CD4-positive, alpha-beta T cell treated with Interleukin-15 for 1 hour (primary cell): Measurements from ENCODE around the gene LRRC2.
"Not testable (repeated sequence)": the region's sequence is repeated elsewhere in the genome, so short reads cannot be mapped to it uniquely, and the experiment has no call there.

ENCODE experiments used
- DNase-seq: peaks from one replicate; pipeline ENCODE4 v3.0.0-alpha.2; 2020

Gene LRRC2

DNA sequence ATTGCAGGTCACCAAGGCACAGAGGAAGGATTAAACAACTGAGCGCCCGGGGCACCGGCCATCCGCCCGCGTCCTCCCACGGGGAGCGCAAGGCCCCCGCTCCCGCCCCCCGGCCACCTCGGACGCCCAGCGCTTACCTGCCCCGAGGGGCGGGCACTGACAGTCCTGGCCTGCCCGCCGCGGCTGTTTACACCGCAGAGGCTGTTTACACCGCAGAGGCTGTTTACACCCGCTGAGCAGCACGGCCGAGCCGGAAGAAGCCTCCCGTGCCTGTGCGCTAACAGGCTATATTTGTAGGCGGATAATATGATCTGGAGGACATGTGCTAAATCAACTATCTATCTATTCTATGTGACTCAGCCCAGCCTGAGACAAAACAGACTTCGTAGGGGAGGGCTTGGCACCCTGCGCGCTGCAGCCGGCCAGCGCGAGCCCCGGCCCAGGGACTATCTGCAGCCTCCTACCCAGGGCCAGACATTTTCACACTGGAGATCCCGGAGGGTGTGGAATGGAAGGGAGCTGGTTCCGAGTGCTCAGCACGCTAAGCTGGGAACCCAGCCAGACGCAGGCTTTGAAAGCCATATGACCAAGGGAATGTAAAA, at the start of gene LRRC2:
Gene LRRC2 (minus strand): TSS at position 263 of the 602 bp plus-strand sequence. CDS start 14,711 bp downstream, outside the sequence.
- DNase-seq, result no peak

DNA sequence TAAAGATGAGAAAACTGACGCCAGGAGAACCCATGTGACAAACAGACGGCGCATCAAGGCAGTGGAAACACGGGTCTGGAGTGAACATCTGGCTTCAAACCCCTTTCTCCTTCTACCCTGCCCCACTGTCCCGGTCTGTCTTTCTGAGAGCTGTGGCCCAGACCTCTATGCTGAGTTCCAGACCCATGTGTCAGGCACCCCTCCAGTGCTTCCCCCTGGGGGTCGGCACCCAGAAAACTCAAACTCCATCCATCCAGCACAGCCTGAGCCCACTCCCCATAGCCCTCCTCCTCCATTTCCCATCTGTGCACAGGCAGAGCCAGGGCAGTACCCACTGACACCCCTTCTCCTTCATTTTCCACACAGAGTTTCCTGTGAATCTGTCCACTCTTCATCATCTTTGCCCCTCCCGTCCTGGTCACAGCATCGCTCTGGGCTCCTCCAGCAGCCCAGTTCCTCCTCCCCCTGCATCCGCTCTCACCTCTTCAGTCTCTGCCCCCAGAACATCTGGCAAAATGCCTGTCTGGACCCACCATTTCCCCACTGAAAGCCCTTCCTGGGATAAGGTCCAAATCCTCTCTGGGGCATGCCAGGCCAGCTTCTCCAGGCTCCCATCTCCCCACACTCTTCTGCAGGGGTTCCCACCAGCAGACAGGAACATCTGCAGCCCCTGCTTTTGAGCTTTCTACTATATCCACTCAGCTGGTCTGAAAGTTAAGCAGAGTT, 49.1 kb upstream of the LRRC2 start:
- no peak for DNase-seq

DNA sequence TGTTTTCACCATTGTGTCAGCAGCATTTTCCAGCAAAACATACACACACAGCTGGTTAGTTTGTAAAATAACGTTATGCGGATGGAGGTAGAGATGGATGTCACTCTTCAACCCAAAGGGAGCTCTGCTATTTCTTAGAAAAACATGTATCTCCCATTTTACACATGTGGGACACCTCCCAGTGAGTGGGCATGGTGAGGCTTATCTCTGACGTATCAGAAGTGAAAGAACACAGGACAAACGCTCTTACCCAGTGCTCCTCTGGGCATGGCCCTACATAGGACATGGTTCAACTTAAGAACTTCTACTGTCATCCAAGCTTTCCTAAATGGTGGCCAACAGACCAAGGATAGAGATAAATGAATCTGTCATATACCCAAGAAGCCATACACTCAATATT, 48.3 kb upstream of the LRRC2 start:
- DNase-seq, result no peak

DNA sequence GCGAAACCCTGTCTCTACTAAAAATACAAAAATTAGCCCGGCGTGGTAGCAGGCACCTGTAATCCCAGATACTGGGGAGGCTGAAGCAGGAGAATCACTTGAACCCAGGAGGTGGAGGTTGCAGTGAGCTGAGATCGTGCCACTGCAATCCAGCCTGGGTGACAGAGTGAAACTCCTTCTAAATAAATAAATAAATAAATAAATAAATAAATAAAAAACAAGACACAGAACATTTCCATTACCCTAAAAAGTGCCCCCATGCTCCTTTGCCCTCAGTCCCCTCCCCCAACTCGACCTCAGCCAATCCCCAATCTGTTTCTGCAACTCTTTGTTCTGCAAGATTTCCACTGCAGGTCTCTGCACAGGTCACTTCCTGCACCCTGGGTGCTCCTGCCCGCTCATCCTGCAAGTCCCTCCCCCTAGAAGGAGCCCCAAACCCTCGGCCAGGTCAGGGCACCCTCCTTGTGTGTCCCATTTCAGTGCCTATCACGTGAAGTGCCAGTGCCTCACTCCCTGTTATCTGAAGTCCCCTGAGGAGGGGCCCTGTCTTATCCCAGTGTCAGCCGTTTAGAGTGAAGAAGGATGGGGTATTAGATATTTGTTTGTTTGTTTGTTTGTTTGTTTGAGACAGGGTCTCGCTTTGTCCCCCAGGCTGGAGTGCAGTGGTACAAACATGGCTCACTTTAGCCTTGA, 47.4 kb upstream of the LRRC2 start:
- DNase-seq, result no peak

- DNase-seq, result no peak
These were observed 46.2 kb upstream of the LRRC2 start, which contains the start of gene FAM240A for GRCh38 chr3:46612324-46612723. Gene FAM240A (plus strand): TSS chr3:46612525. CDS start chr3:46612684, 159 bp downstream.

GRCh38 chr3:46609944-46610722, 44.0 kb upstream of the LRRC2 start:
- DNase-seq, result no peak

GRCh38 chr3:46609212-46609721, 43.2 kb upstream of the LRRC2 start:
- DNase-seq, result no peak

DNA sequence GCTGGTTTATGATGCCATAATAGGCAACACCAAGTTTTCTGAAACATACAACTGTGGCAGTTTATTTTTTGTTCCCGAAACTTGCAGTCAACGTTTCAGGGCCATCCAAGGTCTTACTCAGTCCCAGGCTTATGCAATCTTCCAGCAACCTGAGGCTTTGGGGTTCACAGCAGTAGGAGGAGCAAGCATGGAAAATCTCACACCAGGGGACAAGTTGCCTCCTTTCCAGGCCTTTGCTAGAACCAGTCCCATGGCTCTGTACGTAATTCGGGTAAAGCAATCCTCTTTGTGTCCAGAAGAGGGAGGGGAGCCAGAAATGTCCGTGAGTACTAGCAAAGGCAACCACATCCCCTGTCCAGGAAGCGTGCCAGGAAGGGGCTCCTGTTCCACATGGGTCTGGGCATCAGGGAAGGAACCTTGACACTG, 41.5 kb upstream of the LRRC2 start:
- no peak for DNase-seq

GRCh38 chr3:46604127-46604526, 38.0 kb upstream of the LRRC2 start:
- no peak for DNase-seq

DNA sequence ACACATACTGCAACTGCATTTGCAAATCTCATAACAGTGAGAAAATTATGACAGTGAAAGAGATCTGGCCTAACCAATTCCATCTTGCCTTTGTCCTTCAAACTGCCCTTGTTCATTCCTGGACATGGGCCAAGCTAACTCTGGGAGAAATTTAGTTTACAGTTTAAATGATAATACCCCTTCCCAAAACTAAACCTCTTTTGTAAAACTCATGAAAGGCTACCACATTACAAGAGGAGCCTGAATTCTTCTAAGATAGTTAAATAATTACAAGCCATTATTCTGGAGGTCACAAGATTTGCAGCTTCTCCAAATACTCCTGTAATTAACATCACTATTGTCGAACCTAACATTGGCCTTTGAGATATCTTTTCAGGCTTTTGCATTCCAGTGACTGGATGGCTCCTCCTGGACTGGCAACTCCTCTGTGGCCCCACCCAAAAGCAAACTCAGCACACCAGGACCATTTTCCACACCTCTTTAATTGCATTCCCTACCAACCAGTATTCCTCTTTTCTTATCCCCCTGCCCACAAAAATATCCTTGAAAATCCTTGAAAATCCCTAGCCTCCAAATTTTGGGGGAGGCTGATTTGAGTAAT, 37.4 kb upstream of the LRRC2 start:
- DNase-seq, result no peak

- no peak for DNase-seq
These were observed 33.5 kb upstream of the LRRC2 start for GRCh38 chr3:46599590-46599989.

DNA sequence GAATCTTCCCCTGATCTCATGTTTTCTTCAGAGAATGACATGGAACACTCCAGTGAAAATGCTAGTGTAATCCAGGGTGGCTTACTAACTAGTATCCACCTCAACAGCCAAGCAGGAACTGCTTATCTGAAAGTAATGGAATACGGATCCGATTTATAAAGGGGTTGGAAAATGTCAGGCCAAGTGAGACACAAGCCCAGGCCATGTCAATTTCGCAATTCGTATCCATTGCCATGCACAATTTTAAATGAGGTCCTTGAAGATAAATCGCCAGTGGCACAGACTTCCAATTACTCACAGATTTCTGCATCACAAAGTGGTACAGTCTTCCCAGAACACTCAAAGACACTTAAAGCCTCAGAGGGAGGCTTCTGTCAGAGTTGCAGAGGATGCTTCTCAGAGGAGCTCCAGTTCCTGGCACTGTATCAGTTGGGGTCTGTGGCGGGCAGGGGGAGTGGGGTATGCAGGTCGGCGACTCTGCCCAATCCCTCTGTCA, 29.8 kb upstream of the LRRC2 start:
- DNase-seq, result no peak

- DNase-seq, result no peak
These were observed 28.6 kb upstream of the LRRC2 start for GRCh38 chr3:46594723-46595122.

DNA sequence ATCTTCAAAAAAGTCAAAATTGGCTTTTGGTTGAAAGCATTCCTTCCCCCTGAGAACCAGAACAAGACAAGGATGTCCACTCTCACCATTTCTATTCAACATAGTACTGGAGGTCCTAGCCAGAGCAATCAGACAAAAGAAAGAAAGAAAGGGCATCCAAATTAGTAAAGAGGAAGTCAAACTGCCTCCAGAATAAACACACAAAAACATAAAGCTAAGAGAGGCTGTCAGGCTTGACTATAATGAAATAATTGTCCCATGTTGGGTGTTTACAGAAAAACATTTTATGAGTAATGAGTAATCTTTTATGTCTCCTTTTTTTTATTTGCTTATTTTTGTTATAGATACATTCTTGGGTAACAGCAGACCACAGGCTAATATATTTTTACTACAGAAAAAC, 27.9 kb upstream of the LRRC2 start:
- DNase-seq, result no peak

DNA sequence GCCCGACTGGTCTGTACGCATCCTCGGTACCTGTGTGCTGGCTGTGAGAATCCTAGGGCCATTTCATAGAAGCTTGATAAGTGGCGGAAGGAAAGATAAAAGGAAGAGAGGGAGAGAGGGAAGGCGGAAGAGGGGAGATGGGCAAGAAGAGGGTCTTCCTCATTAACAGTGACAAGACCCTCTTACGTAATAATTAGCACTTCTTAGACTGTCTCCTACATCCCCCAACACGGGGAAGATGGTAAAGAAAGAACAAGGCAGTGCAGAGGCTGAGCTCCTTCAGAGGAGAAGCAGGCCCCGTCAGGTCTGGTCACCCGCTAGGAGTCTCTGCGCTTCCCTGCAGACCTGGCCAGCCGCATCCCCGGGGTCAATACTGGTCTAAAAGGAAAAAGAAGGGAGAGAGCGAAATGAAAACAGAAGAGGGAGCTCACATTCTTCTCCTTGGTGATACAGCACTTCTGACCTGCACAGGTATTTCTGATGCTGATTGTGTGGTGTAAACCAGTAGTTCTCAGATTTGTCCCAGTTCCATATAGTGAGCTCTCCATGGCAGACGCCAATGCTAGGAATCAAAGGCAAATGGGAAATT, 27.3 kb upstream of the LRRC2 start:
- DNase-seq, result no peak

DNA sequence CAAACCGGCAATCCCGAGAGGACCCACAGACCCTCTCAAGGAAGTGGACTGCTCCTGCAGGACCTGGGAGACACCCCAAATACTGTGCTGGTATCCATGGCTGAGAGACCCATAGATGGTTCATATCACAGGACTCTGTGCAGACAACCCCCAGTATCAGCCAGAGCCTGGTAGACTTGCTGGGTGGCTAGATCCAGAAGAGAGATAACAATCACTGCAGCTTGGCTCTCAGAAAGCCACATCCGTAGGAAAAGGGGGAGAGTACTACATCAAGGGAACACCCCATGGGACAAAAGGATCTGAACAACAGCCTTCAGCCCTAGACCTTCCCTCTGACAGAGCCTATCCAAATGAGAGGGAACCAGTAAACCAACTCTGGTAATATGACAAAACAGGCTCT, 21.2 kb upstream of the LRRC2 start:
- not testable (repeated sequence) for DNase-seq

DNA sequence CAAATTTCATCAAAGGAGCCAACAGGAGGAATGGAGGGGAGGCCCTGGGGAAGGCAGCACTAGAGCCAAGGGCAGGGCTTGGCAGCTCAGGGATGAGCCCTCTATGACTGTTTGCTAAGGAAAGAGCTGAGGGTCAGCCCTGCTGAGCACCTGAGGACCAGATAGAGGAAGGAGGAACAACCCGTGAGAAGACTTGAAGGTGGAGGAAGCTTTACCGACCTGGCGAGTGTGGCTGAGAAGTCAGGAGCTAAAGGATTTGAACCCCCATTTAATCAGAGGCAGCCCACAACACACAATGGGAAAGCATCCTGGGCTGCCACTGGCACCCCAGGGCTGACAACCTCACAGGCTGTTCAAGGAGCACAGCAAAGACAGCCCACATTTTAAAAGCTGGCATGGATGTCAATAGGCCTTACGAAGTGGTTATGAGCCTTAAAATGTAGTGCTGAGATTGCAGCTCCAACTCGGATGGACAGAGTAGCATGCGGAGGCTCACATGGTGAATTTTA, 20.7 kb upstream of the LRRC2 start:
- no peak for DNase-seq

DNA sequence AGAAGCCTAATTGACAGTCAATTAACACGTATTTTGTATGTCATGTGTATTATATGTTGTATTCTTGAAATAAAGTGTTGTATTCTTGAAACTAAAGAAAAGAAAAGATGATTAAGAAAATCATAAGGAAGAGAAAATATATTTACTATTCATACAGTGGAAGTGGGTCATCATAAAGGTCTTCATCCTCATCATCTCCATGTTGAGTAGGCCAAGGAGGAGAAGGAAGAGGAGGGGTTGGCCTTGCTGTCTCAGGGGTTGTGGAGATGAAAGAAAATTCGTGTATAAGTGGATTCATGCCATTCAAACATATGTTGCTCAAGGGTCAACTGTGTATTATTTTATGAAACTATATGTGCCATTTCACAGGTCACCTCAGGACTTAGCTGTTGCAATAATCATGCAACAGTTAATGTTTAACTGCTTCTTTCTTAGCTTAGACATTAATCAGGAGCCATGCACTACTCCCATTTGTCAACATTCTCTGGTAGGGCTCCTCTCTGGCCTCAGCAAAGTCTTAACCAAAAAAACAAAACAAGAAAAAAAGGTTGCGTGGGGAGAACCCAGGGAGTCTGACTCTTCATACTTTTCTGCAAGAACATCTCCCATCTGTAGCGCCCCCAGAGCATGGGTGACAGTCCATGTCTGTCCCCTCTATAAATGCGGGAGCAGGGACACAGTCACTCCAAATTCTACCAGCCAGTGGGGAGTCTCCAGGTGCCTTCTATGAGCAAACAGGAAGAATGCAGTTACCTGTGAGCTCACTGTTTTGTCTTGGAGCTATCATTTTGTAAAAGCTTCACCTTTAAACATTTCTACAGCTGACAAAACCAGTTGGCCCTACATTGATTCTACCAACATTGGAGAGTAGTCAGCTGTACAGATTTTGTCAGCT, 19.9 kb upstream of the LRRC2 start:
- DNase-seq, result no peak

DNA sequence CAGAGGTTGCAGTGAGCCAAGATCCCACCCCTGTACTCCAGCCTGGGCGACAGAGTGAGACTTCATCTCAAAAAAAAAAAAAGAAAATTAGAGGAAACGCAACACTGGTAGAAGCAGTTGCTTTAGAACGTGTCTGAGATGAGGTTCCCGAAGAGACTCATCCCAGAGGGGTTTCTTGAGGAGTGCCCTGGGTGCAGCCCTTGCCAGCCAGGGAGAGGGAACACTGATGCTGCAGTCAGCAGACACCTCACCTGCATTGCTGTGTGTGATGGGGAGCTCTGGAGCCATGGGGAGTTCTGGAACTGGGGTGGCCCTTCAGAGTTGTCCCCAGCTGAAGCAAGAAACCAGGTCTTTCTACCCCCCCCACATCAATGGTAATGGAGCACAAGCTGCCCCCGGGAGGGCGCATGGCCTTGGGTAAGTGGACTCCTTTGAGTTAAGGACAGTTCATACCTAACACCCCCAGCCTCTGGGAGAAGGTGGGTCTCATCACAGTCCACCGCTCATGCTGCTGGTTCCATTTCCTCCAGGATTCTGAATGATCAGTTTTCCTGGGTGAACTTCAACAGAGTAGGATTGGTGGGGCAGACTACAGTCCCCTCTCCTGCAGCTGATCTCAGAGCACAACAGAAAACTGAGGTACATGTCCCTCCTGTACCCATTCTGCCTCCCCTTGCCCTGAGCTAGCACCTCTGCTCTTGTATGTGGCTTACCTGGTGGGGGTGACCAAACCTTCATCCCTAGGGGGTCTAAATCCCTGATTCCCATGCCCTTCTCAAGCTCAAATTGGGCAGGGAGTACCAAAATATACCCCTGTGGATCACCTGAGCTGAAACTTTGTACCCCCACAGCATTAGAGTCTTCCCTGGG, 18.7 kb upstream of the LRRC2 start:
- no peak for DNase-seq

GRCh38 chr3:46580675-46581074, 14.6 kb upstream of the LRRC2 start:
- DNase-seq, result no peak
